GM18951 (cell line): ENCODE data around the gene KCNK1.
A peak's percentile ranks its signal among the peaks of the same experiment; 100 is the strongest.

Experiments
- POLR2A ChIP-seq: IDR thresholded peaks from 4 replicates; pipeline ENCODE4 v1.6.1; 2011; ENCODE audit warnings: mild to moderate bottlenecking; ENCODE audit not compliant: insufficient read length, insufficient read depth; ENCODE audit errors: extremely low read depth
- in situ Hi-C: fragments of 300-500 bp; cut with MboI; formaldehyde crosslinking; loops from one replicate; pipeline ENCODE4 v1.12.0; 2022; ENCODE audit warnings: low sequenced_read_pairs, mixed read lengths, inconsistent platforms; ENCODE audit not compliant: unreplicated experiment

KCNK1 gene

GRCh38 chr1:233613252-233614172 lies at the start of gene KCNK1:
KCNK1 (plus strand) TSS chr1:233614106; CDS start chr1:233614172, 66 bp downstream.
- in situ Hi-C loops, result no loop called here
- peak; percentile 27 for TF ChIP-seq POLR2A

- in situ Hi-C loops, result no loop called here
- TF ChIP-seq POLR2A, result no peak
Observed at GRCh38 chr1:233565313-233565712, 48.6 kb upstream of the KCNK1 start.

GRCh38 chr1:233566886-233567285 lies 47.0 kb upstream of the KCNK1 start:
- no peak for TF ChIP-seq POLR2A
- in situ Hi-C loops, result no loop called here

- TF ChIP-seq POLR2A, result no peak
- in situ Hi-C loops, result no loop called here
Observed at GRCh38 chr1:233569636-233570035, 44.3 kb upstream of the KCNK1 start.

- TF ChIP-seq POLR2A, result no peak
- in situ Hi-C loops, result no loop called here
Observed at GRCh38 chr1:233570216-233570615, 43.7 kb upstream of the KCNK1 start.

GRCh38 chr1:233570706-233571105 lies 43.2 kb upstream of the KCNK1 start:
- in situ Hi-C loops, result no loop called here
- TF ChIP-seq POLR2A, result no peak

- TF ChIP-seq POLR2A, result no peak
- in situ Hi-C loops, result no loop called here
Observed at GRCh38 chr1:233572896-233573295, 41.0 kb upstream of the KCNK1 start.

GRCh38 chr1:233575450-233575849 lies 38.5 kb upstream of the KCNK1 start:
- in situ Hi-C loops, result no loop called here
- no peak for TF ChIP-seq POLR2A

GRCh38 chr1:233582439-233582838 lies 31.5 kb upstream of the KCNK1 start:
- TF ChIP-seq POLR2A, result no peak
- in situ Hi-C loops, result no loop called here

GRCh38 chr1:233584376-233584775 lies 29.5 kb upstream of the KCNK1 start:
- in situ Hi-C loops, result no loop called here

GRCh38 chr1:233584931-233585330 lies 29.0 kb upstream of the KCNK1 start:
- in situ Hi-C loops, result no loop called here
- TF ChIP-seq POLR2A, result no peak

More at GRCh38 chr1:233584376-233584775, 29.5 kb upstream of the KCNK1 start:
- TF ChIP-seq POLR2A, result no peak

- in situ Hi-C loops, result no loop called here
- no peak for TF ChIP-seq POLR2A
Observed at GRCh38 chr1:233586301-233586700, 27.6 kb upstream of the KCNK1 start.

- no peak for TF ChIP-seq POLR2A
- in situ Hi-C loops, result no loop called here
Observed at GRCh38 chr1:233587196-233587595, 26.7 kb upstream of the KCNK1 start.
